CD4-positive, alpha-beta T cell treated with Interferon alpha-2 for 1 hour (primary cell): ENCODE data around the gene DYRK1B.
"Not testable (repeated sequence)": the region's sequence is repeated elsewhere in the genome, so short reads cannot be mapped to it uniquely, and the experiment has no call there.

Experiments used
- DNase-seq, 2 donors: peaks; one replicate each; pipeline ENCODE4 v3.0.0-alpha.2; 2020 to 2022

The DYRK1B gene

GRCh38 chr19:39833464-39834286, at the start of gene DYRK1B:
Gene DYRK1B (minus strand): TSS chr19:39834162. CDS start chr19:39831867, 2,295 bp downstream.
- DNase-seq, result peak; percentile 99

GRCh38 chr19:39882645-39883044, 48.7 kb upstream of the DYRK1B start:
- not testable (repeated sequence) for DNase-seq

- DNase-seq, result peak; percentile 28 to 50
Measured at GRCh38 chr19:39881495-39882110, 47.6 kb upstream of the DYRK1B start.

- not testable (repeated sequence) for DNase-seq
Measured at GRCh38 chr19:39880241-39880640, 46.3 kb upstream of the DYRK1B start.

GRCh38 chr19:39879796-39880195, 45.8 kb upstream of the DYRK1B start:
- not testable (repeated sequence) for DNase-seq

- DNase-seq, result not testable (repeated sequence)
Measured at GRCh38 chr19:39878866-39879265, 44.9 kb upstream of the DYRK1B start.

- no peak for DNase-seq
Measured at GRCh38 chr19:39878398-39878797, 44.4 kb upstream of the DYRK1B start.

- not testable (repeated sequence) for DNase-seq
Measured at GRCh38 chr19:39877982-39878381, 44.0 kb upstream of the DYRK1B start.

GRCh38 chr19:39877488-39877887, 43.5 kb upstream of the DYRK1B start:
- peak; percentile 24 to 48 for DNase-seq

- DNase-seq, result not testable (repeated sequence)
Measured at GRCh38 chr19:39876486-39876885, 42.5 kb upstream of the DYRK1B start.

- DNase-seq, result not testable (repeated sequence)
Measured at GRCh38 chr19:39875401-39875864, 41.5 kb upstream of the DYRK1B start.

- DNase-seq, result no peak
Measured at GRCh38 chr19:39874404-39874803, 40.4 kb upstream of the DYRK1B start.

GRCh38 chr19:39873385-39873784, 39.4 kb upstream of the DYRK1B start:
- DNase-seq, result no peak

- DNase-seq, result no peak
Measured at GRCh38 chr19:39871886-39872866, 38.2 kb upstream of the DYRK1B start.

GRCh38 chr19:39871362-39871761, 37.4 kb upstream of the DYRK1B start:
- no peak for DNase-seq

- DNase-seq, result no peak
Measured at GRCh38 chr19:39870171-39870971, 36.4 kb upstream of the DYRK1B start.

GRCh38 chr19:39867952-39868351, 34.0 kb upstream of the DYRK1B start:
- DNase-seq, result no peak

GRCh38 chr19:39867133-39867532, 33.2 kb upstream of the DYRK1B start:
- DNase-seq, result no peak

- no peak for DNase-seq
Measured at GRCh38 chr19:39865953-39866352, 32.0 kb upstream of the DYRK1B start.

GRCh38 chr19:39865186-39865585, 31.2 kb upstream of the DYRK1B start:
- no peak for DNase-seq

GRCh38 chr19:39864118-39864517, 30.2 kb upstream of the DYRK1B start:
- DNase-seq, result no peak

GRCh38 chr19:39858541-39858940, 24.6 kb upstream of the DYRK1B start:
- peak in 1 of 2 donors; percentile 84 for DNase-seq
